ENCODE measurements around the gene SEC23B. TPM values are rescaled to one million over a fixed set of nuclear protein-coding genes. Genes with fewer than 3 reads are reported as not detected.

The SEC23B gene
- total and polyA plus RNA-seq, 2 of the 13 experiments (the other 11 are each of a cell fraction or from before 2014, with no cell fraction given), result 114 to 120 TPM

DNA sequence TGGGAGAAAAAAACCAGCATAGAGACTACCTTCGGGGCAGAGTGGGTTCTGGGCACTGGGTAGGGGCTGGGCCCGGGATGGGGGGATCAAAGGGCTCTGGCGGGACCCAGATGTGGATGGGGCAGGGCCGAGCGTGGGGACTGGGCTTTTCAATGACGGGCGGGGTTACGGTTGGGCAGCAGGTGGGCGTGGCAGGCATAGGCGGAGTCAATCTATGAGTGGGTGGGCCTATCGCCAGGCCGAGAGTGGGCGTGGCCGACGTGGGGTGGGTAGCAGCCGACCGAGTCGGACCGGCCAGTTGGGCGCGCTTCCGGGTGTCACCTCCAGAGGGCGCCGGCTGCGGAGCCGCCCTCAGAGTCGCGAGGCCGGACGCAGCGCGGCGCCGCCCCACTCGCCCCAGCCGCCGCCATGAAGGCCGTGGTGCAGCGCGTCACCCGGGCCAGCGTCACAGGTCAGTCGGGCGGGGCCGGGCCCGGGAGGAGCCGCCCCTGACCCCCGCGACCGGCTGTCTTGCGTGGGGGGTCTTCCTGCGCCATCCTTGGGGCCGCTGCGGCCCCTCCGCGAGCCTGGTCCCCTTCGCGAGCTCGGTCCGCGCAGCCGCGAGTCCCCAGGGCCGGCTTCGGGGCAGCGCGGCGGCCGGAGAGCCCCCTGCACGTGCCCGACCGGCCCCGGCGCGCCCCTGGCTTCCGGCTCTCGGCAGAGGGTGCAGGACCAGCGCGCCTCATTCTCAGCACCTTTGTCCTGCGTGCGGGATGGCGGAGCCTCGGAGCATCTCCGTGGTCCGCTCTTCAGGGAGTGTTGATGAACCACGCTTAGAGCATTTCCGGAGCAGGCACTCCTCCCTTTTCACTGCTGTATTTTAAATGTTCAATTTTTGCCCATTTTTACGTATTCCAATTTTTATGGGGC is 80.2 kb downstream of the SEC23B start, which contains the start of gene DTD1 (continued):
- TF ChIP-seq, protein P1, sequence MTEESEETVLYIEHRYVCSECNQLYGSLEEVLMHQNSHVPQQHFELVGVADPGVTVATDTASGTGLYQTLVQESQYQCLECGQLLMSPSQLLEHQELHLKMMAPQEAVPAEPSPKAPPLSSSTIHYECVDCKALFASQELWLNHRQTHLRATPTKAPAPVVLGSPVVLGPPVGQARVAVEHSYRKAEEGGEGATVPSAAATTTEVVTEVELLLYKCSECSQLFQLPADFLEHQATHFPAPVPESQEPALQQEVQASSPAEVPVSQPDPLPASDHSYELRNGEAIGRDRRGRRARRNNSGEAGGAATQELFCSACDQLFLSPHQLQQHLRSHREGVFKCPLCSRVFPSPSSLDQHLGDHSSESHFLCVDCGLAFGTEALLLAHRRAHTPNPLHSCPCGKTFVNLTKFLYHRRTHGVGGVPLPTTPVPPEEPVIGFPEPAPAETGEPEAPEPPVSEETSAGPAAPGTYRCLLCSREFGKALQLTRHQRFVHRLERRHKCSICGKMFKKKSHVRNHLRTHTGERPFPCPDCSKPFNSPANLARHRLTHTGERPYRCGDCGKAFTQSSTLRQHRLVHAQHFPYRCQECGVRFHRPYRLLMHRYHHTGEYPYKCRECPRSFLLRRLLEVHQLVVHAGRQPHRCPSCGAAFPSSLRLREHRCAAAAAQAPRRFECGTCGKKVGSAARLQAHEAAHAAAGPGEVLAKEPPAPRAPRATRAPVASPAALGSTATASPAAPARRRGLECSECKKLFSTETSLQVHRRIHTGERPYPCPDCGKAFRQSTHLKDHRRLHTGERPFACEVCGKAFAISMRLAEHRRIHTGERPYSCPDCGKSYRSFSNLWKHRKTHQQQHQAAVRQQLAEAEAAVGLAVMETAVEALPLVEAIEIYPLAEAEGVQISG (CRISPR knock-in tag; IDR thresholded peaks at IDR 0.05), result peak; percentile 92
- no peak for TF ChIP-seq NCOA5 (CRISPR knock-in tag; IDR thresholded peaks at IDR 0.05)
- TF ChIP-seq, protein P2, sequence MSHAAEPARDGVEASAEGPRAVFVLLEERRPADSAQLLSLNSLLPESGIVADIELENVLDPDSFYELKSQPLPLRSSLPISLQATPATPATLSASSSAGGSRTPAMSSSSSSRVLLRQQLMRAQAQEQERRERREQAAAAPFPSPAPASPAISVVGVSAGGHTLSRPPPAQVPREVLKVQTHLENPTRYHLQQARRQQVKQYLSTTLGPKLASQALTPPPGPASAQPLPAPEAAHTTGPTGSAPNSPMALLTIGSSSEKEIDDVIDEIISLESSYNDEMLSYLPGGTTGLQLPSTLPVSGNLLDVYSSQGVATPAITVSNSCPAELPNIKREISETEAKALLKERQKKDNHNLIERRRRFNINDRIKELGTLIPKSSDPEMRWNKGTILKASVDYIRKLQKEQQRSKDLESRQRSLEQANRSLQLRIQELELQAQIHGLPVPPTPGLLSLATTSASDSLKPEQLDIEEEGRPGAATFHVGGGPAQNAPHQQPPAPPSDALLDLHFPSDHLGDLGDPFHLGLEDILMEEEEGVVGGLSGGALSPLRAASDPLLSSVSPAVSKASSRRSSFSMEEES (CRISPR knock-in tag; IDR thresholded peaks at IDR 0.05), result no peak; the same call in 1 of the 2 replicates
- TF ChIP-seq HOXA5 (CRISPR knock-in tag; IDR thresholded peaks at IDR 0.05), result peak; percentile 88
- no peak for TF ChIP-seq MATR3 (CRISPR knock-in tag; IDR thresholded peaks at IDR 0.05)
- TF ChIP-seq ZNF850 (CRISPR knock-in tag; conservative IDR thresholded peaks at IDR 0.05), result no peak
- TF ChIP-seq, protein P3, sequence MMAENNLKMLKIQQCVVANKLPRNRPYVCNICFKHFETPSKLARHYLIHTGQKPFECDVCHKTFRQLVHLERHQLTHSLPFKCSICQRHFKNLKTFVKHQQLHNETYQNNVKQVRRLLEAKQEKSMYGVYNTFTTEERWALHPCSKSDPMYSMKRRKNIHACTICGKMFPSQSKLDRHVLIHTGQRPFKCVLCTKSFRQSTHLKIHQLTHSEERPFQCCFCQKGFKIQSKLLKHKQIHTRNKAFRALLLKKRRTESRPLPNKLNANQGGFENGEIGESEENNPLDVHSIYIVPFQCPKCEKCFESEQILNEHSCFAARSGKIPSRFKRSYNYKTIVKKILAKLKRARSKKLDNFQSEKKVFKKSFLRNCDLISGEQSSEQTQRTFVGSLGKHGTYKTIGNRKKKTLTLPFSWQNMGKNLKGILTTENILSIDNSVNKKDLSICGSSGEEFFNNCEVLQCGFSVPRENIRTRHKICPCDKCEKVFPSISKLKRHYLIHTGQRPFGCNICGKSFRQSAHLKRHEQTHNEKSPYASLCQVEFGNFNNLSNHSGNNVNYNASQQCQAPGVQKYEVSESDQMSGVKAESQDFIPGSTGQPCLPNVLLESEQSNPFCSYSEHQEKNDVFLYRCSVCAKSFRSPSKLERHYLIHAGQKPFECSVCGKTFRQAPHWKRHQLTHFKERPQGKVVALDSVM (CRISPR knock-in tag; IDR thresholded peaks at IDR 0.05), result peak; percentile 50
- TF ChIP-seq, protein P4, sequence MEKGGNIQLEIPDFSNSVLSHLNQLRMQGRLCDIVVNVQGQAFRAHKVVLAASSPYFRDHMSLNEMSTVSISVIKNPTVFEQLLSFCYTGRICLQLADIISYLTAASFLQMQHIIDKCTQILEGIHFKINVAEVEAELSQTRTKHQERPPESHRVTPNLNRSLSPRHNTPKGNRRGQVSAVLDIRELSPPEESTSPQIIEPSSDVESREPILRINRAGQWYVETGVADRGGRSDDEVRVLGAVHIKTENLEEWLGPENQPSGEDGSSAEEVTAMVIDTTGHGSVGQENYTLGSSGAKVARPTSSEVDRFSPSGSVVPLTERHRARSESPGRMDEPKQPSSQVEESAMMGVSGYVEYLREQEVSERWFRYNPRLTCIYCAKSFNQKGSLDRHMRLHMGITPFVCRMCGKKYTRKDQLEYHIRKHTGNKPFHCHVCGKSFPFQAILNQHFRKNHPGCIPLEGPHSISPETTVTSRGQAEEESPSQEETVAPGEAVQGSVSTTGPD (CRISPR knock-in tag; IDR thresholded peaks at IDR 0.05), result no peak
- peak; percentile 95 for TF ChIP-seq SP4 (CRISPR knock-in tag; IDR thresholded peaks at IDR 0.05)
- TF ChIP-seq MEF2D (CRISPR knock-in tag; IDR thresholded peaks at IDR 0.05), result peak; percentile 59; the same call in 1 of the 2 replicates
- no peak for TF ChIP-seq ONECUT2 (CRISPR knock-in tag; IDR thresholded peaks at IDR 0.05)
- TF ChIP-seq, protein P5, sequence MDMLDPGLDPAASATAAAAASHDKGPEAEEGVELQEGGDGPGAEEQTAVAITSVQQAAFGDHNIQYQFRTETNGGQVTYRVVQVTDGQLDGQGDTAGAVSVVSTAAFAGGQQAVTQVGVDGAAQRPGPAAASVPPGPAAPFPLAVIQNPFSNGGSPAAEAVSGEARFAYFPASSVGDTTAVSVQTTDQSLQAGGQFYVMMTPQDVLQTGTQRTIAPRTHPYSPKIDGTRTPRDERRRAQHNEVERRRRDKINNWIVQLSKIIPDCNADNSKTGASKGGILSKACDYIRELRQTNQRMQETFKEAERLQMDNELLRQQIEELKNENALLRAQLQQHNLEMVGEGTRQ (IDR thresholded peaks at IDR 0.05; ENCODE audit: low read depth, low read length), result no peak
- TF ChIP-seq, protein P5 (CRISPR knock-in tag; IDR thresholded peaks at IDR 0.05; ENCODE audit: borderline replicate concordance), result no peak
- TF ChIP-seq, protein P6, sequence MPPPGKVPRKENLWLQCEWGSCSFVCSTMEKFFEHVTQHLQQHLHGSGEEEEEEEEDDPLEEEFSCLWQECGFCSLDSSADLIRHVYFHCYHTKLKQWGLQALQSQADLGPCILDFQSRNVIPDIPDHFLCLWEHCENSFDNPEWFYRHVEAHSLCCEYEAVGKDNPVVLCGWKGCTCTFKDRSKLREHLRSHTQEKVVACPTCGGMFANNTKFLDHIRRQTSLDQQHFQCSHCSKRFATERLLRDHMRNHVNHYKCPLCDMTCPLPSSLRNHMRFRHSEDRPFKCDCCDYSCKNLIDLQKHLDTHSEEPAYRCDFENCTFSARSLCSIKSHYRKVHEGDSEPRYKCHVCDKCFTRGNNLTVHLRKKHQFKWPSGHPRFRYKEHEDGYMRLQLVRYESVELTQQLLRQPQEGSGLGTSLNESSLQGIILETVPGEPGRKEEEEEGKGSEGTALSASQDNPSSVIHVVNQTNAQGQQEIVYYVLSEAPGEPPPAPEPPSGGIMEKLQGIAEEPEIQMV (CRISPR knock-in tag; IDR thresholded peaks at IDR 0.05; ENCODE audit: low read depth), result peak; percentile 22; the same call in 1 of the 2 replicates
- peak; percentile 66; the same call in 1 of the 2 replicates for TF ChIP-seq ZNF674 (CRISPR knock-in tag; IDR thresholded peaks at IDR 0.05; ENCODE audit: low read depth)
